Measurements from ENCODE around the gene BDNF. TPM values are rescaled to one million over a fixed set of nuclear protein-coding genes. Genes with fewer than 3 reads are reported as not detected.
"Not testable (repeated sequence)": the region's sequence is repeated elsewhere in the genome, so short reads cannot be mapped to it uniquely, and the experiment has no call there.

BDNF gene
- total RNA-seq, 1 donor from 2014 or later = 1.6 TPM

DNA sequence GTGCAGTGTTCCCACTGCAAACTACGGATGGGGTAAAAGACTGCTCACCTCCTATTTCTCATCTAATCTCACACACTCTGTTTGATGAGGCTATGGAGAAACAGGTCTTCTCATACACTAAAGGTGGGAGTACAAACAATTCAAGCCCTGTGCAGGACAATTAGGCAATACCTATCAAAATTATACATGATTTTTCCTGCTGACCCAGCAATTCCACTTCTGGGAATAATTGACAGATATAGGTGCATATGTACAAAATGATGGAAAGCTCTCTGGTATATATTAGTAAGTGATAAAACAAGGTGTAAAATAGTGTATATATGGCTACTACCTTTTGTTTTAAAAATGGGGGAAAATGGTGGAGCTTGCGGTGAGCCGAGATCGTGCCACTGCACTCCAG is 23.1 kb downstream of the BDNF start:
- H4K20me1 ChIP-seq (ENCODE audit: low read depth) = no peaks in the 10 kb centered on the region
- H3K9me3 ChIP-seq (ENCODE audit: low read depth) = no peaks in the 10 kb centered on the region
- no peak overlapping the region for H3K4me3 ChIP-seq
- no peak overlapping the region for H3K4me2 ChIP-seq
- no peak overlapping the region for H3K4me3 Mint-ChIP-seq
- no peak for DNase-seq (ENCODE audit: low spot score)
- no peaks in the 10 kb centered on the region for H3F3A ChIP-seq (ENCODE audit: low read depth)
- H3K4me1 Mint-ChIP-seq = no peaks in the 10 kb centered on the region
- no peaks in the 10 kb centered on the region for H3K4me1 ChIP-seq
- no peak overlapping the region for H2AFZ ChIP-seq (replicated peaks)
- H3K27me3 ChIP-seq = no peaks in the 10 kb centered on the region
- no peak overlapping the region for H3K27ac ChIP-seq
- no peak overlapping the region for H3K27ac Mint-ChIP-seq
- H3K36me3 ChIP-seq = no peaks in the 10 kb centered on the region
- TF ChIP-seq, protein P1, sequence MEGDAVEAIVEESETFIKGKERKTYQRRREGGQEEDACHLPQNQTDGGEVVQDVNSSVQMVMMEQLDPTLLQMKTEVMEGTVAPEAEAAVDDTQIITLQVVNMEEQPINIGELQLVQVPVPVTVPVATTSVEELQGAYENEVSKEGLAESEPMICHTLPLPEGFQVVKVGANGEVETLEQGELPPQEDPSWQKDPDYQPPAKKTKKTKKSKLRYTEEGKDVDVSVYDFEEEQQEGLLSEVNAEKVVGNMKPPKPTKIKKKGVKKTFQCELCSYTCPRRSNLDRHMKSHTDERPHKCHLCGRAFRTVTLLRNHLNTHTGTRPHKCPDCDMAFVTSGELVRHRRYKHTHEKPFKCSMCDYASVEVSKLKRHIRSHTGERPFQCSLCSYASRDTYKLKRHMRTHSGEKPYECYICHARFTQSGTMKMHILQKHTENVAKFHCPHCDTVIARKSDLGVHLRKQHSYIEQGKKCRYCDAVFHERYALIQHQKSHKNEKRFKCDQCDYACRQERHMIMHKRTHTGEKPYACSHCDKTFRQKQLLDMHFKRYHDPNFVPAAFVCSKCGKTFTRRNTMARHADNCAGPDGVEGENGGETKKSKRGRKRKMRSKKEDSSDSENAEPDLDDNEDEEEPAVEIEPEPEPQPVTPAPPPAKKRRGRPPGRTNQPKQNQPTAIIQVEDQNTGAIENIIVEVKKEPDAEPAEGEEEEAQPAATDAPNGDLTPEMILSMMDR (IDR thresholded peaks at IDR 0.05) = no peak
- H3K9ac ChIP-seq = no peak overlapping the region
- no peaks in the 10 kb centered on the region for H3K79me2 ChIP-seq (ENCODE audit: low read depth)
- no peaks in the 10 kb centered on the region for H3K27me3 Mint-ChIP-seq (ENCODE audit: insufficient read depth, low read depth)
- no peaks in the 10 kb centered on the region for H3K9me3 Mint-ChIP-seq
- no peaks in the 10 kb centered on the region for H3K36me3 Mint-ChIP-seq

DNA sequence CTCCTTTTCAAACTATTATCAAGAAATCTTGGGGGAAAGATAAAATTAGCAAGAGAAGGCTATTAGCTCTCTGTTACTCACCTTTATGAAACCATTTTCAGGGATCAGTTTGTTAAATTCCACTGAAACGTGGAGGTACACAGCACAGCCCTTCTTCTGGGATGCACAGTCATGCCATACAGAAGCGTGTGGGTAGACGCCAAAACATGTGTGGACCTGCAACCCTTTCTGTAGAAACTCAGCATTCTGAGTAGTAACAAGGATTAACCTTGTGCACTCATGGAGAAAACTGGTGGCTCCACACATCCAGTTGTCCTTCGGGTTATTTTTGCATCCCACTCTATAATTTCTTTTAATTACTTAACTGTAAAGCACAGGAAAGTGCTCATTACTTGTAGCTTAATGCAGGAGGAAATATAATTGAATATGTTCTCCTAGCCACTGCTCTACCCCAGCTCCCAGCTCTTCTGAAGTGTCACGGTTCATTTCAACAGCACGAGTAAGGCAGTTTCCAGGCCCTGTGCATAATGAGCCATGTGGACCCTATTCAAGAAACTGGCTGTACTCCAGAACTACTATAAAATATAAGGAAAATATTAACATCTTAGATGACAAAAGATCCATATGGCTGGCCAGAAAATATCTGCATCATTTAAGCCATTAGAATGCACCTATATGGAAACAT is 26.1 kb downstream of the BDNF start:
- H3K9me3 Mint-ChIP-seq = peaks cover 2% of the 10 kb centered on the region
- no peak overlapping the region for H3K4me3 ChIP-seq
- no peak overlapping the region for H3K9ac ChIP-seq
- no peak overlapping the region for H3K4me2 ChIP-seq
- H3K36me3 Mint-ChIP-seq = no peaks in the 10 kb centered on the region
- no peaks in the 10 kb centered on the region for H3K36me3 ChIP-seq
- TF ChIP-seq, protein P1 (IDR thresholded peaks at IDR 0.05) = no peak
- no peak for TF ChIP-seq EZH2 (IDR thresholded peaks at IDR 0.05)
- no peak for TF ChIP-seq EZH2phosphoT487 (IDR thresholded peaks at IDR 0.05)
- H3K79me2 ChIP-seq (ENCODE audit: low read depth) = no peaks in the 10 kb centered on the region
- H3K27ac Mint-ChIP-seq = no peak overlapping the region
- no peaks in the 10 kb centered on the region for H3K4me1 Mint-ChIP-seq
- H3K4me3 Mint-ChIP-seq = no peak overlapping the region
- H2AFZ ChIP-seq (replicated peaks) = no peak overlapping the region
- H3K9me3 ChIP-seq (ENCODE audit: low read depth) = no peaks in the 10 kb centered on the region
- H3K27me3 Mint-ChIP-seq (ENCODE audit: insufficient read depth, low read depth) = no peaks in the 10 kb centered on the region
- H3K27ac ChIP-seq = no peak overlapping the region
- no peaks in the 10 kb centered on the region for H3F3A ChIP-seq (ENCODE audit: low read depth)
- DNase-seq (ENCODE audit: low spot score) = no peak
- H3K4me1 ChIP-seq = no peaks in the 10 kb centered on the region
- no peaks in the 10 kb centered on the region for H3K27me3 ChIP-seq
- H4K20me1 ChIP-seq (ENCODE audit: low read depth) = no peaks in the 10 kb centered on the region

DNA sequence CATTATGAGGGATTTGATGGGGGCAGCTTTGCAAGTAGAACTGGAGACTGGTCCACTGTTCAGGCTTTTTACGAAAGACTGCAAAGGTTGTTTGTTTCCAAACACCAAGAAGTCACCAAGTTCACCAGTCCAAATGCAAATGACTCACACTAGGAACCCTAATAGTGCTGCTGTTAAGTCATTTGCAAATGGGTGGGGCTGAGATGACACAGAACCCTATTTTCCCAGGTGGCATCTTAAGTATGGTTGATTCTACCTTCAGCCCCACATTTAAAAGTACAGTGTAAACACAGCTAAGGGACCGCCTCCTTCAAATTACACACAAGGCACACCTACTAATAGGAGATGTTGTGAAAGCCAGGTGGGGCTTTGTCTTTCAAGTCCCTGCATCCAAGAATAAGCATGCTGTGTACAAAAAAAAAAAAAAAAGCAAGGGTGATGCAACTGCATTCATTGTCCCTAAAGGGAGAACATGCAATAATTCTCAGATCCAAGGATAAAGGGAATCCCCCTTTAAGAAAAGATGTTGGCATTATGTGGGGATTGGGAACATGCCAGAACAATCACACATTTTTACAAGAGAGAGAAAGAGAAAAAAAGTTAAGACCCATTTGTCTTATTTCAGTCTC is 27.3 kb downstream of the BDNF start:
- no peak overlapping the region for H3K4me3 Mint-ChIP-seq
- no peaks in the 10 kb centered on the region for H3K36me3 Mint-ChIP-seq
- H3K4me1 Mint-ChIP-seq = no peaks in the 10 kb centered on the region
- Histone ChIP-seq H3K9ac (no peak overlapping the region), H3K79me2 (ENCODE audit: low read depth) (no peaks in the 10 kb centered on the region), H3K9me3 (ENCODE audit: low read depth) (no peaks in the 10 kb centered on the region), H4K20me1 (ENCODE audit: low read depth) (no peaks in the 10 kb centered on the region), H2AFZ (replicated peaks) (no peak overlapping the region), H3K36me3 (no peaks in the 10 kb centered on the region), H3K27ac (no peak overlapping the region), H3K4me1 (no peaks in the 10 kb centered on the region), H3K27me3 (no peaks in the 10 kb centered on the region), H3K4me3 (no peak overlapping the region), H3F3A (ENCODE audit: low read depth) (no peaks in the 10 kb centered on the region), H3K4me2 (no peak overlapping the region)
- H3K27ac Mint-ChIP-seq = no peak overlapping the region
- DNase-seq (ENCODE audit: low spot score) = no peak
- H3K27me3 Mint-ChIP-seq (ENCODE audit: insufficient read depth, low read depth) = no peaks in the 10 kb centered on the region
- peaks cover 7% of the 10 kb centered on the region for H3K9me3 Mint-ChIP-seq
- TF ChIP-seq EZH2phosphoT487 (IDR thresholded peaks at IDR 0.05) = no peak
- TF ChIP-seq, protein P1 (IDR thresholded peaks at IDR 0.05) = no peak

DNA sequence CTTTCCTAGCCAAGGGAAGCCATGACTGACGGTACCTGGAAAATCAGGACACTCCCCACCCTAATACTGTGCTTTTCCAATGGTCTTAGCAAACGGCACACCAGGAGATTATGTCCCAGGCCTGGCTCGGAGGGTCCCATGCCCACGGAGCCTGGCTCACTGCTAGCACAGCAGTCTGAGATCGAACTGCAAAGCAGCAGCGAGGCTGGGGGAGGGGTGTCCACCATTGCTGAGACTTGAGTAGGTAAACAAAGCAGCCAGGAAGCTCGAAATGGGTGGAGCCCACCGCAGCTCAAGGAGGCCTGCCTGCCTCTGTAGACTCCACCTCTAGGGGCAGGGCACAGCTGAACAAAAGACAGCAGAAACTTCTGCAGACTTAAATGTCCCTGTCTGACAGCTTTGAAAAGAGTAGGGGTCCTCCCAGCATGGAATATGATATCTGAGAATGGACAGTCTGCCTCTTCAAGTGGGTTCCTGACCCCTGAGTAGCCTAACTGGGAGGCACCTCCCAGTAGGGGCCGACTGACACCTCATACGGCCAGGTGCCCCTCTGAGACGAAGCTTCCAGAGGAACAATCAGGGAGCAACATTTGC is 34.6 kb downstream of the BDNF start:
- not testable (repeated sequence) for H3K79me2 ChIP-seq (ENCODE audit: low read depth); H3K4me3 Mint-ChIP-seq; H3K4me1 ChIP-seq; H4K20me1 ChIP-seq (ENCODE audit: low read depth); H3K27ac ChIP-seq; H3K27ac Mint-ChIP-seq; H3K9ac ChIP-seq; H2AFZ ChIP-seq (replicated peaks); H3K36me3 Mint-ChIP-seq; H3F3A ChIP-seq (ENCODE audit: low read depth); H3K4me3 ChIP-seq; H3K36me3 ChIP-seq; H3K4me1 Mint-ChIP-seq; H3K27me3 ChIP-seq; H3K4me2 ChIP-seq; H3K9me3 ChIP-seq (ENCODE audit: low read depth); H3K27me3 Mint-ChIP-seq (ENCODE audit: insufficient read depth, low read depth); DNase-seq (ENCODE audit: low spot score)
- peaks cover 12% of the 10 kb centered on the region for H3K9me3 Mint-ChIP-seq

All from neural progenitor cell (in vitro differentiated cells).